Skeletal muscle satellite cell (primary cell): ENCODE data around the gene ELOVL3. TPM values are rescaled to one million over a fixed set of nuclear protein-coding genes. Genes with fewer than 3 reads are reported as not detected.
"Not testable (repeated sequence)": the region's sequence is repeated elsewhere in the genome, so short reads cannot be mapped to it uniquely, and the experiment has no call there.

Source experiments
- H3K27me3 ChIP-seq: 2 replicates; pipeline ENCODE4 v1.7.0; 2013; ENCODE audit warnings: low read length; ENCODE audit not compliant: control insufficient read depth, insufficient read depth
- H3K36me3 ChIP-seq: 2 replicates; pipeline ENCODE4 v1.7.0; 2013; ENCODE audit warnings: mild to moderate bottlenecking, control low read depth, low read length; ENCODE audit not compliant: insufficient read depth
- H3K4me1 ChIP-seq: 2 replicates; pipeline ENCODE4 v1.7.0; 2013; ENCODE audit warnings: low read length; ENCODE audit not compliant: control insufficient read depth, insufficient read depth
- H3K4me2 ChIP-seq: 2 replicates; pipeline ENCODE4 v1.7.0; 2013; ENCODE audit warnings: mild to moderate bottlenecking, low read length
- H3K4me3 ChIP-seq: 2 replicates; pipeline ENCODE4 v1.7.0; 2013; ENCODE audit warnings: low read length
- H3K9ac ChIP-seq: 2 replicates; pipeline ENCODE4 v1.7.0; 2013; ENCODE audit warnings: mild to moderate bottlenecking, low read depth, low read length, moderate library complexity
- H3K9me3 ChIP-seq: replicated peaks from 2 replicates; pipeline ENCODE4 v1.7.0; 2013; ENCODE audit warnings: mild to moderate bottlenecking, control low read depth, low read length
- total RNA-seq: library from RNA; depleted of rRNA; stranded (reverse); fragments of >200 nt; gene quantifications from 2 replicates; pipeline ENCODE4 v1.2.3, GENCODE V29; 2012; rRNA removed

The ELOVL3 gene, protein sequence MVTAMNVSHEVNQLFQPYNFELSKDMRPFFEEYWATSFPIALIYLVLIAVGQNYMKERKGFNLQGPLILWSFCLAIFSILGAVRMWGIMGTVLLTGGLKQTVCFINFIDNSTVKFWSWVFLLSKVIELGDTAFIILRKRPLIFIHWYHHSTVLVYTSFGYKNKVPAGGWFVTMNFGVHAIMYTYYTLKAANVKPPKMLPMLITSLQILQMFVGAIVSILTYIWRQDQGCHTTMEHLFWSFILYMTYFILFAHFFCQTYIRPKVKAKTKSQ
- total RNA-seq: 0.76 and 0.87 TPM in 2 replicates

DNA sequence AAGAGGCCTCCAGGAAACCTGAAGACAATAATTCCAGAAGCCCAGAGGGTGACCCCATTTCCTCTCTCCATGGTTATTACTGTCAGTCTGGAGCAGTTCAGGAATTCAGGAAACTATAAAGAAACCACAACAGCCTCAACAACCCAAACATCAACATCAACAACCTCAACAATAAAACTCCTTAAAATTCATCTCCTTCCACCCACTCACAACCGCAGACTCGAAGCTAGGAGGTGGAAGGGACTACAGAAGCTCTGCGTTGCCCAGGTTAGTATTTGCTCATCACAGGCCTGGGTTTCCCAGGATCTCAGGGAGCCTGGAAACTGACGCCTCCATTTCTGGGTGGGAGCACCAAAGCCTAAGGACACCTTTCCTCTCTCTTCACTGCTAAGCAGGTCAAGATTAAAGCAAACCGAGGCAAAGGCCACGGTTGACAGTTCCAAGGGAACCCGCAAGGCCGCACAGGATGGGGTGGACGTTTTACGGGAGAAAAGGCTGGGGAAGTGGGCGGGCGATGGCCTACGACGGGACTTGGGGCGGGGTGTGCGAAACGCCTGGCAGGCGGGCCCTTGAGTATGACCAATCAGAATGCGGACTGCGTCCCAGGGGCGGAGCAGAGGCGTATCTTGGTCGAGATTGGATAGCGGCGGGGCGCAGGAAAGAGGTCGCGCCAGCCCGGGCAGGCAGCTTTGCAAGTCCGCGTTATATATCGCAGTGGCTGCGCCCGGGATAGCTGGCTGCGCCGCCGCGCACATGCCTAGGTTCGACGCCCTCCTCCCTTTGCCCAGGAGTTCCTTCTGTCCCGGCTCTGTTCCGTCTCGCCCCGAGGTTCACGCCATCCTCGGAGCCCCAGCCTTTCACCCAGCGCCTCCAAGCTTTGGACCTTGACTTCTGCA lies at the start of gene ELOVL3:
ELOVL3 (plus strand) TSS at position 654 of the 896 bp plus-strand sequence. CDS start 250 bp downstream, outside the sequence.
- H3K27me3 ChIP-seq: peaks cover 10% of the 10 kb centered on the region
- peak within 1 kb of the TSS; percentile 60 for H3K4me3 ChIP-seq
- H3K4me1 ChIP-seq: peaks cover 35% of the 10 kb centered on the region
- H3K36me3 ChIP-seq: no peaks in the 10 kb centered on the region
- peak within 1 kb of the TSS; percentile 78 for H3K4me2 ChIP-seq
- no peaks in the 10 kb centered on the region for H3K9me3 ChIP-seq
- peak within 1 kb of the TSS; percentile 65 for H3K9ac ChIP-seq

DNA sequence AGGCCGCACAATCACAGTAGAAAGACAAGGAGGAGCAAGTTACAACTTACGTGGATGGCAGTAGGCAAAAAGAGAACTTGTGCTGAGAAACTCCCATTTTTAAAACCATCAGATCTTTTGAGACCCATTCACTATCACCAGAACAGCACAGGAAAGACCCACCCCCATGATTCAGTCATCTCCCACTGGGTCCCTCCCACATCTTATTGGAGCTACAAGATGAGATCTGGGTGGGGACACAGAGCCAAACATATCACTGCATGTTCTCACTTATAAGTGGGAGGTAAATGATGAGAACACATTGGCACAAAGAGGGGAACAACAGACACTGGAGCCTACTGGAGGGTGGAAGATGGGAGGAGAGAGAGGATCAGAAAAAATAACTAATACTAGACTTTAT lies 41.5 kb upstream of the ELOVL3 start:
- peaks cover 4% of the 10 kb centered on the region for H3K27me3 ChIP-seq
- no peak overlapping the region for H3K4me3 ChIP-seq
- no peak overlapping the region for H3K9ac ChIP-seq
- H3K4me1 ChIP-seq: no peaks in the 10 kb centered on the region
- H3K36me3 ChIP-seq: no peaks in the 10 kb centered on the region
- peaks cover 7% of the 10 kb centered on the region for H3K9me3 ChIP-seq
- H3K4me2 ChIP-seq: no peak overlapping the region

DNA sequence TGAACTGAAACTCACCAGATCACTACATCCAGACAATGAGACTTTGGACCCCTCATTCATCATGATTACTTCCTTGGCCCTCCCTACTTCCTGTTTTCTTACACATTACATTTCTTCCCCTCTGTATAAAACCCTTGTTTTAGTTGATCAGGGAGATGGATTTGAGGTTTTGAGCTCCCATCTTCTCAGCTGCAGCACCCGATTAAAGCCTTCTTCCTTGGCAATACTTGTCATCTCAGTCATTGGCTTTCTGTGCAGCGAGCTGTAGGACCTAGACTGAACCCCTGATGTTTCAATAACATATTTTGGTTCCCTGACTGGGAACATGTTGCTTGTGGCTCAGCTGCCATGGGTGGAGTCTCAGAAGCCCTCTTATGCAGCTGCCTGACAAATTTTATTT lies 40.8 kb upstream of the ELOVL3 start:
- no peak overlapping the region for H3K9ac ChIP-seq
- no peaks in the 10 kb centered on the region for H3K36me3 ChIP-seq
- no peak overlapping the region for H3K4me3 ChIP-seq
- no peak overlapping the region for H3K4me2 ChIP-seq
- H3K4me1 ChIP-seq: no peaks in the 10 kb centered on the region
- H3K9me3 ChIP-seq: peaks cover 7% of the 10 kb centered on the region
- H3K27me3 ChIP-seq: peaks cover 4% of the 10 kb centered on the region

DNA sequence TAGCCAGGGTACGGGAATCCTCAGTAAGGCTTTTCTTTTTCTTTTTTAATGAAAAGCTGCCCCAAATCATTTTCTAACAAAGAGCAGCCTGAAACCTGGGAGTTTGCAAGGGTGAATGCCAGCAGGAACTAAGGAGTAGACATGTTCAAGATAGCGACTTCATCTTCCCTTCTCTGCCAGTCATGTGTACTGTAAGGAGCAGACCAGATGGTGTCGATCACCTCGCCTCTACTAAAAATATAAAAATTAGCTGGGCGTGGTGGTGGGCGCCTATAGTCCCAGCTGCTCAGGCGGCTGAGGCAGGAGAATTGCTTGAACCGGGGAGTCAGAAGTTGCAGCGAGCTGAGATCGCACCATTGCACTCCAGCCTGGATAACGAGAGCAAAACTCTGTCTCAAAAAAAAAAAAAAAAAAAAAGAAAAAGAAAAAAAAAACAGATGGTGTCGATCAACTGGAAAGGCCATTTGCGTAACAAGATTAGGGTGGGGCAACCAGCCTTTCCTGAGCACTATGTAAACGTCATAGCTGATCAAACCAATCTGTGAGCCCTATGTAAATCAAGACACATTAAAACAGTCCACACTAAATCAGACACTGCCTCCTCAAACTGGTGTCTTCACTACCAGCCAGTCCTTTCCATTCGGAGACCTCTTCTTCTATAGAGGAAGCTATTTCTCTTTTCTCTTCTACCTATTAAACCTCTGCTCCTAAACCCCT lies 40.1 kb upstream of the ELOVL3 start:
- Histone ChIP-seq H3K9me3 (peaks cover 7% of the 10 kb centered on the region), H3K36me3 (no peaks in the 10 kb centered on the region), H3K4me2 (peak overlapping the region; percentile 33), H3K4me3 (no peak overlapping the region), H3K9ac (no peak overlapping the region), H3K27me3 (peaks cover 4% of the 10 kb centered on the region), H3K4me1 (no peaks in the 10 kb centered on the region)

DNA sequence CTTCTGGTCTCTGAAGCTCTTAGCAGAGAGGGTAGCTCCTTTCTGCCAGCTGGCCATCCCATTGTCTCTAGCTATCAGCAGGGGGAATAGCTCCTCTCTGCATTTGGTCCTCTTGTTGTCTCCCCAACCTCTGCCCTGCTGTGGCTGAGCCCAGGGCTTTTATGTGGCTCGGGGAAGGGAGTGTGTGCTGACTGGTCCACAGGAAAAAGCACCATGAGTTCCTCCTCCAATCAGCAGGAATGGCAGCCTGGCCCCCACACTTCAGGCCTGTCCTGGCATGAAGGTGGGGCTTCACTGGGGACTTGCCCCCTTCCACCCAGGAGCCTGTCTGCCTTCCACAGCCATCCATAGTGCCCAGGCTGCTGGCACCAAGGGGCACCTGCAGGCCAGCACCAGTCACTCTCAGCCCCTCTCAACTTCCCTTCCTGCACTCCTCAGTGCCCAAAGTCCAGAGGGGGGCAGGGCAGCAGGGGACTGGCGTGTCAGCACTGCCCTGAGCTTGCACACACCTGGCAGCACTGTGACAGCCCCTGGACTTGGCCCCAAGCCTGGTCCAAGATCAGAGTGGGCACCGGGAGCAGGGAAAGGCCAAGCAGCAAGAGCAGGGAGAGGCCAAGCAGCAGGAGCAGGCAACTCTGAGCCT lies 37.7 kb upstream of the ELOVL3 start:
- Histone ChIP-seq H3K4me2 (no peak overlapping the region), H3K36me3 (no peaks in the 10 kb centered on the region), H3K4me3 (no peak overlapping the region), H3K4me1 (no peaks in the 10 kb centered on the region), H3K9me3 (peaks cover 7% of the 10 kb centered on the region), H3K27me3 (peaks cover 8% of the 10 kb centered on the region), H3K9ac (no peak overlapping the region)

DNA sequence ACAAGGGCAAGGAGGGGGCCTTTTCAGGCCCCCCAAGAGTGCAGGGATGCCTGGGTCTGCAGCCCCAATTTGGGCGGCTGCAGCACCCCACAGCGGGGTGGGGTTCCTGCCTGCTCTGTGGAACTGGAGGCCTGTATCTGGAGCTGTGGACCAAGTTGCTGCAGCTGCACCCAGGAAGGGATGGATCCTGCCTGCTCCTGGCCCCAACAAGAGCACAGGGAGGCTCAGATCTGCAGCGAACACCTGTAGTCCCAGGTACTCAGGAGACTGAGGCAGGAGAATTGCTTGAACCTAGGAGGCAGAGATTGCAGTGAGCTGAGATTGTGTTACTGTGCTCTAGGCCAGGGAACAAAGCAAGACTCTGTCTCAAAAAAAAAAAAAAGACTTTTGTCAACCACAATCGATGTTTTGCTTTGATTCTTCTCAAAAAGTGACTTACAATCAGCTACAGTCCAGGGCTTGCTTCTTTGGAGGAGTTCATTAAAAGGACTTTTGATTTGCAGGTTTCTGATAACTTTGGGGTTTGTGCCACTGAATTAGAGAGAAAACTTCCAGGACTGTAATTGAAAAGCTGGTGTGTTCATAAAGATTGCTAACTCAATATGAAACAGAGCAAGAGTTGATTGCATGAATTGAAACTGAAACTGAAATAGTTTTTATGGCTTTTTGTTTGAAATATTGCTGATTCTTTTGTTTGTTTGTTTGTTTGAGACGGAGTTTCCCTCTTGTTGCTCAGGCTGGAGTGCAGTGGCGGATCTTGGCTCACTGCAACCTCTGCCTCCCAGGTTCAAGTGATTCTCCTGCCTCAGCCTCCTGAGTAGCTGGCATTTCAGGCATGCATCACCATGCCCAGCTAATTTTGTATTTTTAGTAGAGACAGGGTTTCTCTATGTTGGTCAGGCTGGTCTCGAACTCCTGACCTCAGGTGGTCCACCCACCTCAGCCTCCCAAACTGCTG lies 36.9 kb upstream of the ELOVL3 start:
- not testable (repeated sequence) for H3K9me3 ChIP-seq, H3K4me3 ChIP-seq, H3K27me3 ChIP-seq, H3K4me1 ChIP-seq, H3K4me2 ChIP-seq, H3K9ac ChIP-seq, H3K36me3 ChIP-seq

DNA sequence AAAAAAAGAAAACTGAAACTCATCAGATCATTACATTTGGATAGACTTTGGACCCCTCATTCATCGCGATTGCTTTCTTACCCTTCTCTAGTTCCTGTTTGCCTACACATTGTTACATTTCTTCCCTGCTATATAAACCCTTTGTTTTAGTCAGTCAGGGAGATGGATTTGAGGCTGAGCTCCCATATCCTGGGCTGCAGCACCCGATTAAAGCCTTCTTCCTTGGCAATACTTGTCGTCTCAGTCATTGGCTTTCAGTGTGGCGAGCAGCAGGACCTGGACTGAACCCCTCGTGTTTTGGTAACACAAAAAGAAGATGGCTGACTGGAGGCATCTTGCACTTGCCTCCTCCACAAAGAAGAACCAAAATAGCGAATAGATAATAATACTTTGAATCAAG lies 34.1 kb upstream of the ELOVL3 start:
- peaks cover 5% of the 10 kb centered on the region for H3K4me1 ChIP-seq

DNA sequence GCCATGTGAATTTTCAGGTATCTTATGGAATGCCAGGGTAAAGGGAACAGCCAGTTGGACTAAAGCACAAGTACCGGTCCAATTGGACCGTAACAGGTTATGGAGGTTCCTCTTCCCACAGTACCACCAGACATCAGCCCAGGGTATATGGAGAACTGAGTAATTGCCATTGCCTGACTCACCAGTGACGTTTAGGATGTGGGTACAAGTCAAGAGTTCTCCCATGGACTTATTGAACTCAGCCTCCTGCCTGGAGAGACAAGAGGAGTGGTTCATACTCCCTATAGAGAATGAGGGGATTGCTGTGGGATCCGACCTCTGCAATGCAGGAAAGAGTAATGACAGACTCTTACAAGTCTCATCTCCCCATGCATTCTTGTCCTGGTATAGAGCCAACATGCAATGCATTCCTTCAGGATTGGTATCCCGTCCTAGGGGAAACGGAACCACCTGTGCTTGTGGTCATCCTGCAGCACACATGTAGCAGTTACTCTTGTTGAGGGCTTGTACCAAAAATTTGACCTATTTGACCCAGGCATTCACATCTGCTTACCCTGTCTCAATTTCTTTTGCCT lies 30.7 kb upstream of the ELOVL3 start:
- no peaks in the 10 kb centered on the region for H3K9me3 ChIP-seq
- H3K27me3 ChIP-seq: peaks cover 18% of the 10 kb centered on the region
- H3K36me3 ChIP-seq: no peaks in the 10 kb centered on the region
- no peak overlapping the region for H3K4me3 ChIP-seq
- no peak overlapping the region for H3K4me2 ChIP-seq
- peaks cover 5% of the 10 kb centered on the region for H3K4me1 ChIP-seq
- H3K9ac ChIP-seq: no peak overlapping the region

More for the DNA sequence above, 34.1 kb upstream of the ELOVL3 start:
- Histone ChIP-seq H3K36me3 (no peaks in the 10 kb centered on the region), H3K4me2 (no peak overlapping the region), H3K4me3 (no peak overlapping the region), H3K9ac (no peak overlapping the region), H3K27me3 (peaks cover 12% of the 10 kb centered on the region), H3K9me3 (no peaks in the 10 kb centered on the region)

DNA sequence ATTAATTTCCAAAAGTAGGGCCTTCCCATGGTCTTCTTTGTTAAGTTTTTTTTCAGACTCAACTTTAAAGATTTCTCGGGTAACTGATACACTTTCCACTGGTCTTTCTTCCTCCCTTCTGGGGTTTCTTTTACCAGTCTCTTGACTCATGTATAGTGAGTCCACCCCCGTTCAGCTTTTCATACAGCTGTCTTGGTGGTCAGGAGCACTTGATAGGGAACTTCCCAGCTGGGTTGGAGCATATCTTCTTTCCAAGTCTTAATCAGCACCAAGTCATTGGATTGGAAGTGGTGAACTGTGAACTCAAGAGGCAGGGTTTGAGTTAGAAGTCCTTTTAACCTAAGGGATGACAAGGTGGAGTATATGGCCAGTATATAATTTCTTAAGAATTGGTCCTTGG lies 29.2 kb upstream of the ELOVL3 start:
- Histone ChIP-seq H3K4me3 (no peak overlapping the region), H3K4me1 (peaks cover 5% of the 10 kb centered on the region), H3K27me3 (peaks cover 29% of the 10 kb centered on the region), H3K9me3 (no peaks in the 10 kb centered on the region), H3K4me2 (no peak overlapping the region), H3K36me3 (no peaks in the 10 kb centered on the region), H3K9ac (no peak overlapping the region)

DNA sequence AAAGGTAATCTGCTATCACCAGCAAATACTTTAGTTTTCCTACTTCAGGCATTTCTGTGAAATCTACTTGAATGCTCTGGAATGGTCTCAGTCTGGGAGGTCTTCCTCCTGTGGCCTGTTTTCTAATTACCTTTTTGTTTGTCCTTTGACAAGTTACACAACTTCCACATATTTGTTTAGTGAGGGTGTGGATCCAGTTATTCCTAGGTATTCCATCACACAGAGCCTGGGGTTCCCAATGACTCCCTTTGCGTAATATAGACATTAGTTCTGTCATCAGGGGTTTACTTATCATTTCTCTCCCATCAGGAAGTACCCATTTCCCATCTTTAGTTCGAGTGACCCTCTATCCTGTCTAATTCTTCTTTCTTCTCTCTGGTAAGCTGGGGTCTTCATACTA lies 28.1 kb upstream of the ELOVL3 start:
- H3K4me1 ChIP-seq: peaks cover 5% of the 10 kb centered on the region
- no peak overlapping the region for H3K9ac ChIP-seq
- no peaks in the 10 kb centered on the region for H3K9me3 ChIP-seq
- H3K27me3 ChIP-seq: peaks cover 38% of the 10 kb centered on the region
- no peaks in the 10 kb centered on the region for H3K36me3 ChIP-seq
- no peak overlapping the region for H3K4me3 ChIP-seq
- no peak overlapping the region for H3K4me2 ChIP-seq
